ENCODE data around the gene LYRM4. TPM values are rescaled to one million over a fixed set of nuclear protein-coding genes. Genes with fewer than 3 reads are reported as not detected.

Gene LYRM4
- polyA plus RNA-seq, 1 donor from 2014 or later = 29.3 TPM

- Histone ChIP-seq H3K4me3 (ENCODE audit: low read length) (no peak overlapping the region), H3K36me3 (ENCODE audit: insufficient read depth, low read length) (no peaks in the 10 kb centered on the region), H3K9me2 (ENCODE audit: insufficient read depth, low read length) (no peaks in the 10 kb centered on the region), H3K9me3 (ENCODE audit: low read length) (no peaks in the 10 kb centered on the region), H3K4me2 (ENCODE audit: low read length) (no peak overlapping the region), H3K79me2 (replicated peaks; ENCODE audit: insufficient read depth, low read length) (no peaks in the 10 kb centered on the region), H3K9ac (ENCODE audit: low read length) (no peak overlapping the region), H2AFZ (ENCODE audit: low read depth, low read length) (no peak overlapping the region), H3F3A (ENCODE audit: insufficient read depth, low read length, poor library complexity, severe bottlenecking) (no peaks in the 10 kb centered on the region), H4K20me1 (ENCODE audit: insufficient read depth) (no peaks in the 10 kb centered on the region), H3K27me3 (ENCODE audit: insufficient read depth, low read depth, low read length) (no peaks in the 10 kb centered on the region), H3K27ac (ENCODE audit: low read length) (no peak overlapping the region)
- TF ChIP-seq MXI1 (conservative IDR thresholded peaks at IDR 0.05; ENCODE audit: poor library complexity, severe bottlenecking) = no peak
- TF ChIP-seq REST (IDR thresholded peaks at IDR 0.05; ENCODE audit: borderline replicate concordance) = no peak
- TF ChIP-seq EP300 (conservative IDR thresholded peaks at IDR 0.05; ENCODE audit: poor library complexity, severe bottlenecking) = no peak
- no peak for TF ChIP-seq POLR2AphosphoS5 (IDR thresholded peaks at IDR 0.05)
- no peak for TF ChIP-seq SMC3 (conservative IDR thresholded peaks at IDR 0.05; ENCODE audit: poor library complexity)
- TF ChIP-seq EZH2 (IDR thresholded peaks at IDR 0.05; ENCODE audit: borderline replicate concordance, insufficient read depth, low read length, poor library complexity, severe bottlenecking) = no peak
- TF ChIP-seq TAF1 (IDR thresholded peaks at IDR 0.05; ENCODE audit: low read depth) = no peak
- TF ChIP-seq CTCF (IDR thresholded peaks at IDR 0.05; ENCODE audit: poor library complexity, severe bottlenecking) = no peak
Measured at GRCh38 chr6:5241252-5241651, 19.5 kb downstream of the LYRM4 start.

GRCh38 chr6:5238336-5238735, 22.4 kb downstream of the LYRM4 start:
- Histone ChIP-seq H4K20me1 (ENCODE audit: insufficient read depth) (no peaks in the 10 kb centered on the region), H3F3A (ENCODE audit: insufficient read depth, low read length, poor library complexity, severe bottlenecking) (no peaks in the 10 kb centered on the region), H2AFZ (ENCODE audit: low read depth, low read length) (no peak overlapping the region), H3K79me2 (replicated peaks; ENCODE audit: insufficient read depth, low read length) (no peaks in the 10 kb centered on the region), H3K27ac (ENCODE audit: low read length) (no peak overlapping the region), H3K27me3 (ENCODE audit: insufficient read depth, low read depth, low read length) (no peaks in the 10 kb centered on the region), H3K4me2 (ENCODE audit: low read length) (no peak overlapping the region), H3K4me3 (ENCODE audit: low read length) (no peak overlapping the region), H3K9ac (ENCODE audit: low read length) (no peak overlapping the region), H3K9me3 (ENCODE audit: low read length) (no peaks in the 10 kb centered on the region), H3K36me3 (ENCODE audit: insufficient read depth, low read length) (no peaks in the 10 kb centered on the region), H3K9me2 (ENCODE audit: insufficient read depth, low read length) (no peaks in the 10 kb centered on the region)
- TF ChIP-seq REST (IDR thresholded peaks at IDR 0.05; ENCODE audit: borderline replicate concordance) (no peak), EP300 (conservative IDR thresholded peaks at IDR 0.05; ENCODE audit: poor library complexity, severe bottlenecking) (no peak), MXI1 (conservative IDR thresholded peaks at IDR 0.05; ENCODE audit: poor library complexity, severe bottlenecking) (no peak), POLR2AphosphoS5 (IDR thresholded peaks at IDR 0.05) (no peak), CTCF (IDR thresholded peaks at IDR 0.05; ENCODE audit: poor library complexity, severe bottlenecking) (no peak), TAF1 (IDR thresholded peaks at IDR 0.05; ENCODE audit: low read depth) (no peak), EZH2 (IDR thresholded peaks at IDR 0.05; ENCODE audit: borderline replicate concordance, insufficient read depth, low read length, poor library complexity, severe bottlenecking) (no peak)

Measured in neural cell (in vitro differentiated cells).